Measurements from ENCODE around the gene ZMYND11. TPM values are rescaled to one million over a fixed set of nuclear protein-coding genes. Genes with fewer than 3 reads are reported as not detected.
A peak's percentile ranks its signal among the peaks of the same experiment; 100 is the strongest.
"Not testable (repeated sequence)": the region's sequence is repeated elsewhere in the genome, so short reads cannot be mapped to it uniquely, and the experiment has no call there.

ZMYND11 gene
- total RNA-seq, 1 experiment from 2014 or later, result 53.0 TPM

GRCh38 chr10:132946-133898 lies 2.0 kb upstream of the ZMYND11 start:
- DNase-seq (ENCODE audit: extremely low read depth, low read depth), result peak; percentile 46

GRCh38 chr10:134247-135131 lies 766 bp upstream of the ZMYND11 start:
- DNase-seq (ENCODE audit: extremely low read depth, low read depth), result no peak

- no peak for DNase-seq (ENCODE audit: extremely low read depth, low read depth)
These were observed 578 bp downstream of the ZMYND11 start for GRCh38 chr10:135601-136464.

GRCh38 chr10:136465-136762 lies 1.2 kb downstream of the ZMYND11 start:
- DNase-seq (ENCODE audit: extremely low read depth, low read depth), result no peak

- no peak for DNase-seq (ENCODE audit: extremely low read depth, low read depth)
These were observed 1.8 kb downstream of the ZMYND11 start for GRCh38 chr10:137031-137430.

GRCh38 chr10:137606-138005 lies 2.4 kb downstream of the ZMYND11 start:
- DNase-seq (ENCODE audit: extremely low read depth, low read depth), result no peak

GRCh38 chr10:142371-142770 lies 7.1 kb downstream of the ZMYND11 start:
- DNase-seq (ENCODE audit: extremely low read depth, low read depth), result no peak

GRCh38 chr10:152915-153314 lies 17.7 kb downstream of the ZMYND11 start:
- no peak for DNase-seq (ENCODE audit: extremely low read depth, low read depth)

- no peak for DNase-seq (ENCODE audit: extremely low read depth, low read depth)
These were observed 19.1 kb downstream of the ZMYND11 start for GRCh38 chr10:154348-154747.

GRCh38 chr10:167383-167782 lies 32.1 kb downstream of the ZMYND11 start:
- DNase-seq (ENCODE audit: extremely low read depth, low read depth), result no peak

GRCh38 chr10:173741-174140 lies 38.5 kb downstream of the ZMYND11 start:
- no peak for DNase-seq (ENCODE audit: extremely low read depth, low read depth)

GRCh38 chr10:176677-177076 lies 41.4 kb downstream of the ZMYND11 start:
- no peak for DNase-seq (ENCODE audit: extremely low read depth, low read depth)

GRCh38 chr10:178208-178607 lies 43.0 kb downstream of the ZMYND11 start:
- peak; percentile 20 for DNase-seq (ENCODE audit: extremely low read depth, low read depth)

GRCh38 chr10:178723-179122 lies 43.5 kb downstream of the ZMYND11 start:
- no peak for DNase-seq (ENCODE audit: extremely low read depth, low read depth)

GRCh38 chr10:182441-183201 lies 47.4 kb downstream of the ZMYND11 start:
- no peak for DNase-seq (ENCODE audit: extremely low read depth, low read depth)

- DNase-seq (ENCODE audit: extremely low read depth, low read depth), result no peak
These were observed 48.9 kb downstream of the ZMYND11 start for GRCh38 chr10:184174-184573.

GRCh38 chr10:184911-185310 lies 49.7 kb downstream of the ZMYND11 start:
- DNase-seq (ENCODE audit: extremely low read depth, low read depth), result no peak

- not testable (repeated sequence) for DNase-seq (ENCODE audit: extremely low read depth, low read depth)
These were observed 50.3 kb downstream of the ZMYND11 start for GRCh38 chr10:185571-185970.

GRCh38 chr10:186911-187310 lies 51.7 kb downstream of the ZMYND11 start:
- DNase-seq (ENCODE audit: extremely low read depth, low read depth), result no peak

- no peak for DNase-seq (ENCODE audit: extremely low read depth, low read depth)
These were observed 53.3 kb downstream of the ZMYND11 start for GRCh38 chr10:188546-188945.
